Endothelial cell of umbilical vein (primary cell): ENCODE results near the gene GRIK3. TPM values are rescaled to one million over a fixed set of nuclear protein-coding genes. Genes with fewer than 3 reads are reported as not detected.

Experiments
- BruUV-seq: library from RNA; stranded (reverse); fragments of 400-500 nt; replicated peaks from 2 replicates; lab custom pipeline; 2021; lab: Mats Ljungman, UMichigan
- CTCF ChIA-PET: fragments of 300-600, 350-600 bp; sonication (Branson Sonifier 250); formaldehyde crosslinking; loops from one replicate; lab custom pipeline; 2021; ENCODE audit warnings: antibody characterized with exemption, inconsistent platforms; lab: Charles Lee
- POLR2A ChIA-PET: fragments of 300-600, 350-600 bp; sonication (Branson Sonifier 250); formaldehyde crosslinking; loops from one replicate; lab custom pipeline; 2021; ENCODE audit warnings: antibody characterized with exemption, inconsistent platforms; lab: Charles Lee
- DNase-seq: peaks from one replicate; pipeline ENCODE4 v3.0.0-alpha.2; 2011; ENCODE audit warnings: low read depth, low spot score
- FAIRE-seq: peaks from 2 replicates; lab custom pipeline; 2011; peaks lifted over from hg19 to GRCh38; lab: Jason Lieb, UNC
- H2AFZ ChIP-seq: 2 replicates; pipeline ENCODE4 v1.6.0; 2012; ENCODE audit warnings: low read depth, low read length, control low read depth, inconsistent platforms
- H3K27ac ChIP-seq: 2 replicates; pipeline ENCODE4 v1.5.1; 2011; ENCODE audit warnings: low read depth, mild to moderate bottlenecking, control low read depth, low read length, moderate library complexity; ENCODE audit not compliant: insufficient read depth
- H3K27me3 ChIP-seq, 2 experiments: 2 replicates each; pipeline versions ENCODE4 v1.6.0 to v1.6.1; 2011; ENCODE audit warnings: low read length in 2 of 2, mixed read lengths in 1 of 2; ENCODE audit not compliant: control insufficient read depth in 2 of 2, insufficient read depth in 2 of 2
- H3K36me3 ChIP-seq, 2 experiments: 2 replicates in 1 of 2; 3 replicates in 1 of 2; pipeline ENCODE4 v1.5.1; 2011; ENCODE audit warnings: low read length in 2 of 2, mild to moderate bottlenecking in 1 of 2, moderate library complexity in 1 of 2; ENCODE audit not compliant: control insufficient read depth in 2 of 2, insufficient read depth in 2 of 2; ENCODE audit errors: extremely low read depth in 1 of 2
- H3K4me1 ChIP-seq: 3 replicates; pipeline ENCODE4 v1.5.1; 2011; ENCODE audit warnings: mild to moderate bottlenecking, low read length; ENCODE audit not compliant: control insufficient read depth, insufficient read depth; ENCODE audit errors: extremely low read depth
- H3K4me2 ChIP-seq: 2 replicates; pipeline ENCODE4 v1.6.1; 2011; ENCODE audit warnings: low read length, control low read depth, mixed read lengths; ENCODE audit not compliant: insufficient read depth
- H3K4me3 ChIP-seq, 3 experiments: fragments of 200-600 bp in 1 of 3; sonication (generic), shearing (Covaris generic) in 1 of 3; replicated peaks in 1 of 3; 2 replicates each; pipeline ENCODE4 v1.5.1; 2011 to 2016; ENCODE audit warnings: control low read depth in 3 of 3, low read length in 3 of 3, mild to moderate bottlenecking in 2 of 3, inconsistent platforms in 1 of 3, low read depth in 1 of 3, moderate library complexity in 1 of 3; ENCODE audit not compliant: insufficient read depth in 1 of 3
- H3K79me2 ChIP-seq: 2 replicates; pipeline ENCODE4 v1.6.0; 2012; ENCODE audit warnings: low read length, inconsistent platforms; ENCODE audit not compliant: control insufficient read depth, insufficient read depth
- H3K9ac ChIP-seq: replicated peaks from 2 replicates; pipeline ENCODE3; 2011; ENCODE audit warnings: low read length, control low read depth; ENCODE audit not compliant: insufficient read depth; ENCODE audit errors: extremely low read depth
- H3K9me1 ChIP-seq: replicated peaks from 3 replicates; pipeline ENCODE4 v1.6.0; 2011; ENCODE audit warnings: mild to moderate bottlenecking, low read length; ENCODE audit not compliant: control insufficient read depth, insufficient read depth; ENCODE audit errors: extremely low read depth
- H3K9me3 ChIP-seq: replicated peaks from 2 replicates; pipeline ENCODE4 v1.5.1; 2012; ENCODE audit warnings: low read length, inconsistent platforms; ENCODE audit not compliant: control insufficient read depth, insufficient read depth
- H4K20me1 ChIP-seq: replicated peaks from 2 replicates; pipeline ENCODE3; 2011; ENCODE audit warnings: mild to moderate bottlenecking, low read length; ENCODE audit not compliant: control insufficient read depth, insufficient read depth; ENCODE audit errors: extremely low read depth
- CTCF ChIP-seq, 2 donors: IDR thresholded peaks; 1 replicate in 1 of 2; 2 replicates in 1 of 2; pipeline ENCODE4 v1.5.1; 2011; ENCODE audit warnings: low read length in 2 of 2, mild to moderate bottlenecking in 2 of 2, moderate library complexity in 2 of 2, control low read depth in 1 of 2, inconsistent platforms in 1 of 2, low read depth in 1 of 2; ENCODE audit not compliant: insufficient read depth in 1 of 2; ENCODE audit errors: extremely low read depth in 1 of 2
- EZH2 ChIP-seq: IDR thresholded peaks from 2 replicates; pipeline ENCODE4 v1.6.1; 2012; ENCODE audit warnings: borderline replicate concordance, low read depth, mild to moderate bottlenecking, moderate library complexity, low read length, inconsistent platforms; ENCODE audit not compliant: severe bottlenecking
- FOS ChIP-seq: IDR thresholded peaks from 2 replicates; pipeline ENCODE4 v1.6.1; 2011; ENCODE audit warnings: mild to moderate bottlenecking, low read length, moderate library complexity, borderline replicate concordance; ENCODE audit not compliant: insufficient read depth
- GATA2 ChIP-seq: IDR thresholded peaks from 2 replicates; pipeline ENCODE4 v1.7.0; 2011; ENCODE audit warnings: low read depth, mild to moderate bottlenecking, moderate library complexity, mixed read lengths, low read length; ENCODE audit not compliant: insufficient read length, insufficient read depth
- JUN ChIP-seq: IDR thresholded peaks from 2 replicates; pipeline ENCODE4 v1.6.1; 2011; ENCODE audit warnings: borderline replicate concordance, low read depth; ENCODE audit not compliant: insufficient read length, insufficient read depth
- MAX ChIP-seq: IDR thresholded peaks from 2 replicates; pipeline ENCODE4 v1.6.1; 2011; ENCODE audit not compliant: insufficient read depth, insufficient read length
- MYC ChIP-seq: IDR thresholded peaks from one replicate; pipeline ENCODE4 v1.6.1; 2011; ENCODE audit warnings: mild to moderate bottlenecking, low read depth, low read length
- POLR2A ChIP-seq: IDR thresholded peaks from 2 replicates; pipeline ENCODE4 v1.6.1; 2012; ENCODE audit warnings: low read depth, mild to moderate bottlenecking, control low read depth, low read length
- POLR2AphosphoS5 ChIP-seq: IDR thresholded peaks from 2 replicates; pipeline ENCODE4 v1.6.1; 2012; ENCODE audit warnings: low read depth, mild to moderate bottlenecking, control low read depth, low read length, moderate library complexity; ENCODE audit not compliant: insufficient read depth
- dilution Hi-C: fragments of 300-500 bp; cut with MboI; formaldehyde crosslinking; loops from one replicate; pipeline ENCODE4 v1.15.0; 2019; ENCODE audit warnings: low sequenced_read_pairs; ENCODE audit not compliant: extremely low pct_ligation_motif_present
- intact Hi-C: fragments of 100-400 bp; cut with micrococcal nuclease; formaldehyde crosslinking; loops from one replicate; pipeline ENCODE4 v1.10.0; 2022
- polyA plus RNA-seq, 4 experiments: library from polyadenylated mRNA; depleted of rRNA in 3 of 4; stranded (reverse) in 3 of 4; unstranded in 1 of 4; fragments of >200 nt; gene quantifications; 2 replicates each; pipeline versions ENCODE4 v1.2.1 to v1.2.3, GENCODE V29; 2011 to 2012; ENCODE audit warnings: missing spikeins in 1 of 4
- total RNA-seq: library from RNA; stranded (reverse); gene quantifications from 2 replicates; pipeline ENCODE4 v1.2.3, GENCODE V29; 2021

Gene GRIK3
- total and polyA plus RNA-seq, 2 donors (not counting 3 experiments of a cell fraction or from before 2014, with no cell fraction given), result not detected

DNA sequence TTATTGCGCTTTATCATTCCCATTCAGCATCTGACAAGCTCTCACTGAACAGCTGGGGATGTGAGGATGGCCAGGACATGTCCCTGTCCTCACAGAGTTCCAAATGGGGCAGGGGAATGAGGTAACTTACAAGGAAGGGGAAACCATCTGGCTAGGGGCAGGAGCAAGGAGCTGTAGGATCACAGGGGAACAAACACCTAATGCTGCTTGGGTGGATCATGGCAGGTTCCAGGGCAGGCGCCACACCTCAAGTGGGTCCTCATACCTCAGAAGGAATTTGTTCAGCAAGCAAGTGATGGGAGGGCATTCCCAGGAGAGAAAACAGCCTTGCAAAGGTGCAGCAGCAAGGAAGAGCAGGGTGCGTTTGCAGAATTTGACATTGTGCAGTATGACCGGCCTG, 35.1 kb upstream of the GRIK3 start:
- ChIA-PET CTCF (no interaction called here), POLR2A (no interaction called here)
- FAIRE-seq (no peak), DNase-seq (no peak)
- Histone ChIP-seq H3K9me3 (no peaks in the 10 kb centered on the region), H3K9me1 (no peaks in the 10 kb centered on the region), H3K4me1 (no peaks in the 10 kb centered on the region), H3K36me3 (no peaks in the 10 kb centered on the region), H4K20me1 (no peaks in the 10 kb centered on the region), H3K79me2 (no peaks in the 10 kb centered on the region), H2AFZ (no peak overlapping the region), H3K27me3 (no peaks in the 10 kb centered on the region), H3K4me3 (no peak overlapping the region), H3K9ac (no peak overlapping the region), H3K4me2 (no peak overlapping the region), H3K27ac (no peak overlapping the region)
- BruUV-seq, result no TSS peak
- intact Hi-C loops, result no loop called here
- dilution Hi-C loops, result no loop called here
- TF ChIP-seq POLR2AphosphoS5 (no peak), MYC (no peak), CTCF (IDR thresholded peaks at IDR 0.05; ENCODE audit: extremely low read depth in 1 of 2, insufficient read depth in 1 of 2, low read depth in 1 of 2, low read length in 2 of 2) (no peak), MAX (no peak), FOS (no peak), JUN (no peak), EZH2 (no peak), GATA2 (no peak), POLR2A (no peak)
